NCI-H524 treated with DMSO at 0.1 percent for 48 hours (cell line): ENCODE data around the gene UPP2.

Source experiments
- DNase-seq: peaks from one replicate; lab custom pipeline; 2025; lab: John Stamatoyannopoulos, UW

UPP2 gene

GRCh38 chr2:158112992-158113391 lies 11.3 kb downstream of the UPP2 start:
- DNase-seq, result no peak

- DNase-seq, result no peak
Observed at GRCh38 chr2:158113741-158114295, 12.1 kb downstream of the UPP2 start.

- DNase-seq, result no peak
Observed at GRCh38 chr2:158114516-158114915, 12.8 kb downstream of the UPP2 start.

- DNase-seq, result no peak
Observed at GRCh38 chr2:158115202-158115767, 13.6 kb downstream of the UPP2 start.

DNA sequence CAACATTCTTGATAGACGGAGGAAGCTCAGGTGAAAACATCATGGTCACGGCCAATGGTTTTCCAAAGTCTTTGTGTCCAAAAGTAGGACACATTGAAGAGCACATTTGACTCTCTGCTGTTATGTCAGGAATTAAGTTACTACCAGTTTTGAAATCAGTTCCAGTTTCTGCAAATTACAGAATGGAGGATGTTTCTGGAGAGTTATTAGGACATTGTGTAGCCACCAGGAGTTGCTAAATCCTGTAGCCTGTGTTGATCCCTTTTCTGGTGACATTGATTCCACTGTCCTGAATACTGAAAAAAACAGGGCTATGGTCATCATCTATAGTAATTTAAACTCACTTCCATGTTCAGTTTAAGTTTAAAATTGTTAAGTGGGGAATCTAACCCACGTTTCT lies 15.3 kb downstream of the UPP2 start:
- no peak for DNase-seq

GRCh38 chr2:158120102-158120501 lies 18.4 kb downstream of the UPP2 start:
- DNase-seq, result no peak

DNA sequence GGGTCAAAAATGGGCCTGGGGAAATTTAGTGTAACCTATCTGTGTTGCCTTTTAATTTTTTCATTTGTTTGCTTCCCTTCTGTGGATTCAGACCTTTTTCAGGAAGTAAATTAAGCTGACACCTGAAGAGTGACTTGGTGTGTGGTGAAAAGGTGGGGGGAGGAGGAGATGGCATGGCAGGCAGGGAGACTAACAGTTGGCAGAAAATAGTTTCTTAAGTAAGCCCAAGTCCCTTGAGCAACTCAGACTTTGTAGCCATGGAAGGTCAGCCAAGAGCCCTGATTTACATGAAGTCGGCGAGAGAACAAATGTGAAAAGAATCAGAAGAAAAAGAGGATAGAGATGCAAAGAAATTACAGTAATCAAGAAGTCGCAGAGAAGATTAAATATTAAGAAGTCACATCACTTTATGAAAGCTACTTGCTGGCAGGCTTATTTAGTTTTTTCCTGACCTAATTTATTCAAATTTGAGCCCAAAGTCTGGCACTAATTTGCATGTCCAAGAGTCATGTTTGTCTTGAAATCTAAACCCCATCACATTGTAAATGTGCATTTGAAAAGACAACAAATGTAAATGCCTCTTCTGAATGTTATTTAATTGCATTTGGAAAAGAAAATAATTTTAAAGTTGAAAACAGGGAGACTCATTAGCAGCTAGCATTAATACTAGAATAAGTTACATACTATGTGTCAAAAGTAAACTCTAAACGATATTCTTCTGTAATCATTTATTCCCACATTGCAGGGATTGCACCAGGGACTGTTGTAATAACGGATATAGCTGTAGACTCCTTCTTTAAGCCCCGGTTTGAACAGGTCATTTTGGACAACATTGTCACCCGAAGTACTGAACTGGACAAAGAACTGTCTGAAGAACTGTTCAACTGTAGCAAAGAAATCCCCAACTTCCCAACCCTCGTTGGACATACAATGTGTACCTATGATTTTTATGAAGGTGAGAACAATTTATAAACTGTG lies 19.3 kb downstream of the UPP2 start:
- no peak for DNase-seq

DNA sequence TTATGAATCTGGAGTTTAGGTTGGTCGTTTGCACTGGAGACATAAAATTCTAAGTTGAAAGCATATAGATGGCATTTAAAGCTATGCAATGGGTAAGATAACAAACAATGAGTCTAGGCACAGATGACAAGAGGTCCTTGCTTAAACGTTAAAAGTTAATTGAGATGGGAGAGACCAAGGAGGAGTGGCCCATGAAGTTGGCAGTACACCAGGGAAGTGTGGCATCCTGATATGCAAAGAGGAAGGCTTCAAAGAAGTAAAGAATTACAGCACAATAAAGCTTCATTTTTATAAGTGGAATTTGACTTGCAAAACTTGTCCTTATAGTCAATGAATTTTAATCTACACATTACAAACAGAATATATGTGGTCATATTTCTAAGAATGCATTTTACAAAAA lies 23.2 kb downstream of the UPP2 start:
- DNase-seq, result no peak

GRCh38 chr2:158125756-158126498 lies 24.3 kb downstream of the UPP2 start:
- no peak for DNase-seq

DNA sequence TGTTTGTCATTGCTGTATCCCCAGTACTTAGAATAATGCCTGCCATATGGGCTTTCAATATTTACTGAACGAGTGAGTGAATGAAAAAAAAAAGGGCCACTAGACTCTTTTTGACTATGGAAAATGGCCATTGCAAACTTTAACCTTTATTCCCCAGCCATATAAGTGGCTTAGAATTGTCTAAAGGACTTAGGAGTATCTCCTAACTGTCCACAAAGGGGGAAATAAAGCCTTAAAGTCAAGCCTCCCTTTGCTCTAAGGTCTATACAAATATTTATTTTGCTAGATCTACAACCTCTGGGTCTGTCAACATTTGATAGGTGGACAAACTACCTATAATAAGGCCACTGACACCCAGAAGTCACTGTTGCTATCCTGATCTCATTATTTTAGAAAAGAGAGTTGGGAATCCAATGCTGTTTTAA lies 25.7 kb downstream of the UPP2 start:
- DNase-seq, result no peak

- DNase-seq, result no peak
Observed at GRCh38 chr2:158128168-158128973, 26.7 kb downstream of the UPP2 start.

DNA sequence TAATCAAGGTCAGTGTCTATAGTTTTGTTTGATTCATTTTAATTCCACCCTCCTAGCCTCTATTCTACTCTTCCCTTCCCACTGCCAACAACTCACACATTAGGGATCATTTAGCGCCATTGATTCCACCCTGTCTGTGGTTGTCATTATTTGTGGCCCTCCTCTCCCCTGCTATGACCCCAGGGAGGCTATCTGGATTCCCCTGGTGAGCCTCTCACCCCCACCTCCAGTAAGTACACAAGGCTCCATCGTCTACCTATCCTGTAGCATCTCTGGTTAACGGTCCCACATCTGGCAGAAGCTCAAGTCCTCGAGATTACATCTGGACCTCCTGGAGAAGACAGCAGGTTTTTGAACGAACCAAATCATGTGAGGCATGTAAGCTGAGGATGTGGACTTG lies 27.4 kb downstream of the UPP2 start:
- DNase-seq, result no peak

DNA sequence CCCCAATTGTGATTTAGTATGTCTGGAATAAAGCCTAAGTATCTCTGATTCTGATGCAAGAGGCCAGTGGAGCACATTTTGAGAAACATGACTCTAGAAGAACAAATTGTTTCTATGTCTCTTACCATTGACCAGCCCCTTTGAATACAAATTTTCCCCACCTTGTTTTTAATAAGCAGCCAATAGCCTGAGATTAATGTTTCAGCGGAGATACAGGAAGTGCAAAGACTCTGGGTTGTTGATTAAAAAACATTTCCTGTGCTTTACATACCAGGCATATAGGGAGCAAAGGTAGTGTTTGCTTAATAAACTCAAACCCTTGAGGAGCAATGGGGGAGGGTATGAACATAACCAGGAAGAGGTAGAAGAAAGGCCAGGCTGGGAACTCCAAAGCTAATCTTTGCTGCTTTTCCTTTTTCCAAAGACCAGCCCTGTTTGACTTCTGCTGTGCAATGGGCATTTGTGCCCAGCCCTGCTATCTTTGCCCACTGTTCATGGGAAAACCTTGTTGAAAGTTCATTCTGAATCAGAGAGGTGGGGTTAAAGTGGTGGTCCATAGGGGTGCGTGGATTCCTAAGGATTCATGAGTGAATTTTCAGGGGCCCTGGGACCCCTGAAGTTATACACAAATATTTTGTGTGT lies 29.3 kb downstream of the UPP2 start:
- DNase-seq, result no peak

GRCh38 chr2:158131483-158131912 lies 29.8 kb downstream of the UPP2 start:
- peak; percentile 25 for DNase-seq

DNA sequence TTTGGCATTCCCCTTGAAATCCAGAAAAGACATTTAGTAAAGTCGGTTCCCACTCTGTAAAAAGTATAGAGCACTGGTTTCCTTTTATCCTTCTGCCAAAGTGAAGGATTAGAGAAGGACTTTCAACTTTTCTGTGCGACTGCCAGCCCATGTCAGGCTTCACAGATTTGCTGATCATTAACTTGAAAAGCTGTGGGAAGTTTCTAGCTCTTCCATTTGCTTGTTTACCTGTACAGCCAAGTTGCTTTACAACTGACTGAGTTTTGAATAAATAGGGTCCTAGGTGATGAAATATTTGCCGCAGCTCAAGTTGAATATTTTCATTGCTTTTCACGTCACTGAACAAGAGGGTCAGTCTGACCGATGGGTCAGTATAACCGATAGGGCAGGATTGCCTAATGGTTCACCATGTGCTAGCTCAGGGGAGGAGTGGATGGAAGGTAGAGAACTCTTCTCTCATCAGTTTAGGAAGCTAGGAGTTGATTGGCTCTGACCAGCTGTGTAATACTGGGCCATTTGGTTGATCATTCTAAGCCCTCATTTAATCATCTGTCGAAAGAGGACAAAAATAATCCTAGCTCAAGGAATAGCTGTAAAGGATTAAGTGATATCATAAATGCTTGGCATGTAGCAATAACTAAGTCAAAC lies 30.4 kb downstream of the UPP2 start:
- DNase-seq, result peak; percentile 80

DNA sequence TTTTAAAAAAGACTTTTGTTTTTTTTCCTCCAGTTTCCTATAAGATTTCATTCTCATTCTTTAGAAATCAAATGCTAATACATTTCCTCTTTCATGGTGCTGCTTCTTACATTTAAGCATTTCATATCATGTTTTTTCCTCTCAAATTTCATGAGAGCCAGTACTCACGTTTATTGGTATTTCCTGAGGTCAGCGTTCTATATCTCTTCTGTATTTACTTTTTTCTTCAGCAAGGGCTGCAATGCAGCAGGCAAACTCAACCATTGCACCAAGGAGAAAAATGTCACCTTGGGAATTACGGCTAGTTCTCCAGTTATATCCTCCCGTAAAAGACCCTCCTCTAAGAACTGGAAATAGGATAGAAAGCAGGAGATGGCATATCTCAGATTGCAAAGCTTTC lies 32.4 kb downstream of the UPP2 start:
- DNase-seq, result no peak

DNA sequence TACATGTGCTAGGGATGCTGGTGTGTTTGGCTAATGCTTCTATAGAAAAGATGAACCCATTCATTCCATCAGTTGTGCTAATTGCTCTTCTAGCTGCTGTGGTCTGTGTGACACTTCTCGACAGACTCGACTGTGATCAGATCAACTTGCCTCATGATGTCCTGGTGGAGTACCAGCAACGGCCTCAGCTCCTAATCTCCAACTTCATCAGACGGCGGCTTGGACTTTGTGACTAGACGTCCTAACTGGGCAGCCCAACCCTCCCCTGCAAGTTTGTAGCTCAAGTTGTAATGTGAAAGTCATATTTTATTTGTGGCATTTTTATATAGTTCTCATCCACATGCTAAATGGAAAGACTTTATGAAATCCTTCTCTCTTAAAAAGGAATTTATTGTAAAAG lies 33.0 kb downstream of the UPP2 start:
- DNase-seq, result no peak

DNA sequence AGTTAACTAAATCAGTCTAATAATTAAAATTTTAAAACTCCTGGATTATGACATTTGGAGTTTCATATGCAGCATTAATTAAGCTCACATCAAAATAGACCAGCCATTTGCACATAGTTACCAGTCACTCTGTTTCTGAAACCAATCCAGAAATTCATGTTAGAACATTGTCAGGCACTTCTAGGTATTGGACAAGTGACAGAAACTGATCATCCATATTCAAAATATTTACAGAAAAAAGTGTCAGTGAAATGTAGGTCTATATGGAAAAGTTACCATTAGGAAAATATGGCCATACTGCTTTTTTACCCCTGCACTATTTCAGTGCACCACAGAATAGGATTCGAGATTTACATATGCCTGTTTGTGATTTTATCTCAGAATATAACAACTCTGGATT lies 33.4 kb downstream of the UPP2 start:
- no peak for DNase-seq

- no peak for DNase-seq
Observed at GRCh38 chr2:158138255-158138654, 36.6 kb downstream of the UPP2 start.

DNA sequence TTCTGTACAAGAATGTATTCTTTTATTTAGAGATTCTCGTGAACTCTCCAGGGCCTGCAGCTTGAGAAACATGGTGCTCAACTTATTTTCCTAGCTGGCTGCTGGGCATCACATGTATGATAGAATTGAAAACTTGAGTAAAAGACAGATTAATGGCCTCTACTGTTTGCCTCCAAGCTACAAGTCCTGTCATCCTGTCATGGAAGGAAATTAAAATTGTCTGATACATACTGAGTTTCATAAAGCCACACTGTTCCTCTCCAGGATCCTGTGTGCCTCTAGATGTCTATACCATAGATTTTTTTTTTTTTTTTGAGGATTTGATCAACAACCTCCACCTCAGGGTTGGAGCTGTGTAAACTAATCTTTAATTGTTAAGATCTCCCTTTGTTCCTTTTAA lies 38.5 kb downstream of the UPP2 start:
- DNase-seq, result no peak

DNA sequence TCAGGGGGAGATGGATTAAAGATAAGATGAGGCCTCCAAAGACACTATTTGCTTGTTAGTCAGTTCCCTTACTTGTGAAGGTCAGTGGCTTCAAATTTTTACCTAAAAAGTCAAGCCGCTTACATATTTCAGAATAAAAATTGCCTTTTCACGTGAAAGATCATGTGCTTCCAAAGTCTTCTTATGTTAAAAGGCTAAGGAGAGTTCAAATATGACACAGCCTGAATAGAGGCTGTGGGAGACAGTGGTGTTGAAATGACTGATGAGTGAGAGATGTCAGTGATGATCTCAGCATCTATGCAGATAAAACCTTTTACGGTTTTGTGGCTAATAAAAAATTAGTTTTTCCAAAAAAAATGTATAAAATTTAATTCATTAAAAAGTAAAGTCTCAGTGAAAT lies 40.5 kb downstream of the UPP2 start:
- no peak for DNase-seq
